Measurements from ENCODE around the gene RRP1B. TPM values are rescaled to one million over a fixed set of nuclear protein-coding genes. Genes with fewer than 3 reads are reported as not detected.

RRP1B gene
- total RNA-seq: 25.8 and 28.2 TPM in 2 replicates

GRCh38 chr21:43659136-43660000 is at the start of gene RRP1B, which contains the start of gene HSF2BP:
RRP1B (plus strand) TSS chr21:43659560; CDS start chr21:43659665, 105 bp downstream.
HSF2BP (minus strand) TSS chr21:43659488; CDS start chr21:43658096, 1,392 bp downstream.

GRCh38 chr21:43718872-43719747 is 59.8 kb downstream of the RRP1B start, which contains the start of gene PDXK:
PDXK (plus strand) TSS chr21:43719129; CDS start chr21:43719295, 166 bp downstream.

Small RNA genes lying within 50 kb of the gene (small RNA-seq; reads per million reads assigned to genes)
- gene MIR6070: not detected

Other genes with a start within 250 kb of the RRP1B start
- 1.2 and 1.4 TPM in 2 replicates for gene SIK1, start 232.4 kb upstream of the RRP1B start, total RNA-seq
- 2.0 and 2.4 TPM in 2 replicates for gene HSF2BP, start 72 bp upstream of the RRP1B start, total RNA-seq
- gene PDXK, start 59.6 kb downstream of the RRP1B start, total RNA-seq: 112 and 137 TPM in 2 replicates
- 14.6 and 22.1 TPM in 2 replicates for gene CSTB, start 116.7 kb downstream of the RRP1B start, total RNA-seq
- 18.4 and 20.5 TPM in 2 replicates for gene RRP1, start 130.0 kb downstream of the RRP1B start, total RNA-seq
- gene AGPAT3, start 205.7 kb downstream of the RRP1B start, total RNA-seq: 45.9 and 47.1 TPM in 2 replicates

All from articular chondrocyte of knee joint (primary cell).